ENCODE measurements around the gene NPFF. TPM values are rescaled to one million over a fixed set of nuclear protein-coding genes. Genes with fewer than 3 reads are reported as not detected.

The NPFF gene
- total RNA-seq, 1 donor from 2014 or later: not detected

DNA sequence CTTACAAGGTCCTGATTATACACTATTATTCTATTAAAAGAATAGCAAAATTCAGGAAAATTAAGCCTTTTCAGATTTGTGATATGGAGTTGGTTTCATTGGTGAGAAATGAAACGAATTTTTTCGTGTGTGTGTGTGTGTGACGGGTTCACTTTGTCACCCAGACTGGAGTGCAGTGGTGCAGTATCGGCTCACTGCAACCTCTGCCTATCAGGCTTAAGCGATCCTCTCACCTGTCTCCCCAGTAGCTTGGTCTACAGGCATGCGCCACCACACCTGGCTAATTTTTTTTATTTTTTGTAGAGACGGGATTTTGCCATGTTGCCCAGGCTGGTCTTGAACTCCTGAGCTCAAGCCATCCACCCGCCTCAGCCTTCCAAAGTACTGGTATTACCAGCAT, 45.7 kb downstream of the NPFF start:
- Mint-ChIP-seq H3K4me3 (ENCODE audit: unreplicated experiment) (no peak overlapping the region), H3K9me3 (ENCODE audit: unreplicated experiment) (no peaks in the 10 kb centered on the region), H3K36me3 (ENCODE audit: unreplicated experiment) (peaks cover 72% of the 10 kb centered on the region), H3K27me3 (ENCODE audit: unreplicated experiment) (no peaks in the 10 kb centered on the region), H3K27ac (ENCODE audit: unreplicated experiment) (no peak overlapping the region), H3K4me1 (ENCODE audit: unreplicated experiment) (peaks cover 8% of the 10 kb centered on the region)
- no peak for DNase-seq (ENCODE audit: extremely low spot score, unreplicated experiment)
- TF ChIP-seq, protein P1, sequence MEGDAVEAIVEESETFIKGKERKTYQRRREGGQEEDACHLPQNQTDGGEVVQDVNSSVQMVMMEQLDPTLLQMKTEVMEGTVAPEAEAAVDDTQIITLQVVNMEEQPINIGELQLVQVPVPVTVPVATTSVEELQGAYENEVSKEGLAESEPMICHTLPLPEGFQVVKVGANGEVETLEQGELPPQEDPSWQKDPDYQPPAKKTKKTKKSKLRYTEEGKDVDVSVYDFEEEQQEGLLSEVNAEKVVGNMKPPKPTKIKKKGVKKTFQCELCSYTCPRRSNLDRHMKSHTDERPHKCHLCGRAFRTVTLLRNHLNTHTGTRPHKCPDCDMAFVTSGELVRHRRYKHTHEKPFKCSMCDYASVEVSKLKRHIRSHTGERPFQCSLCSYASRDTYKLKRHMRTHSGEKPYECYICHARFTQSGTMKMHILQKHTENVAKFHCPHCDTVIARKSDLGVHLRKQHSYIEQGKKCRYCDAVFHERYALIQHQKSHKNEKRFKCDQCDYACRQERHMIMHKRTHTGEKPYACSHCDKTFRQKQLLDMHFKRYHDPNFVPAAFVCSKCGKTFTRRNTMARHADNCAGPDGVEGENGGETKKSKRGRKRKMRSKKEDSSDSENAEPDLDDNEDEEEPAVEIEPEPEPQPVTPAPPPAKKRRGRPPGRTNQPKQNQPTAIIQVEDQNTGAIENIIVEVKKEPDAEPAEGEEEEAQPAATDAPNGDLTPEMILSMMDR (IDR thresholded peaks at IDR 0.05): no peak

DNA sequence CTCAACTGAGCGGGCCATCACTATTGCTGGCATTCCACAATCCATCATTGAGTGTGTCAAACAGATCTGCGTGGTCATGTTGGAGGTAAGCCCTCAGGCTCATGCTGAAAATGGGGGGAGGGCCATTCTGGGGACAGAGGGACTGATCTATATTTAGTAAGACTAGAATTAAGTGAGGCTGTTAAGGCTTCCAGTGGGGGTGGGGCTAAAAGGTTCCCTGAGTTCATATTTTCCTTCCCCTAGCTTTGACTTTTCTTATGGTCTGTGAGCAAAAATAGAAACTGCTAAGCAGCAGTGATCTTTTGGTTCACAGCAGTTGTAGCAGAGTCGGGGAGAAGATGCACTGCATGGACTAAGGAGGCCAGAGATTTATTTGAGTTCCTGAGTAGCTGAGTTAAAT, 46.2 kb downstream of the NPFF start:
- no peaks in the 10 kb centered on the region for H3K27me3 Mint-ChIP-seq (ENCODE audit: unreplicated experiment)
- H3K27ac Mint-ChIP-seq (ENCODE audit: unreplicated experiment): no peak overlapping the region
- no peaks in the 10 kb centered on the region for H3K9me3 Mint-ChIP-seq (ENCODE audit: unreplicated experiment)
- peaks cover 70% of the 10 kb centered on the region for H3K36me3 Mint-ChIP-seq (ENCODE audit: unreplicated experiment)
- H3K4me1 Mint-ChIP-seq (ENCODE audit: unreplicated experiment): peaks cover 8% of the 10 kb centered on the region
- DNase-seq (ENCODE audit: extremely low spot score, unreplicated experiment): no peak
- TF ChIP-seq, protein P1 (IDR thresholded peaks at IDR 0.05): no peak
- no peak overlapping the region for H3K4me3 Mint-ChIP-seq (ENCODE audit: unreplicated experiment)

GRCh38 chr12:53459097-53459496, 48.2 kb downstream of the NPFF start:
- Mint-ChIP-seq H3K4me3 (ENCODE audit: unreplicated experiment) (no peak overlapping the region), H3K27me3 (ENCODE audit: unreplicated experiment) (no peaks in the 10 kb centered on the region), H3K36me3 (ENCODE audit: unreplicated experiment) (peaks cover 73% of the 10 kb centered on the region), H3K27ac (ENCODE audit: unreplicated experiment) (peak overlapping the region; percentile 47), H3K9me3 (ENCODE audit: unreplicated experiment) (no peaks in the 10 kb centered on the region), H3K4me1 (ENCODE audit: unreplicated experiment) (peaks cover 16% of the 10 kb centered on the region)
- no peak for DNase-seq (ENCODE audit: extremely low spot score, unreplicated experiment)
- TF ChIP-seq, protein P1 (IDR thresholded peaks at IDR 0.05): no peak

Other genes with a start within 250 kb of the NPFF start
- gene ESPL1, start 239.2 kb downstream of the NPFF start, total RNA-seq: 7.6 and 8.6 TPM in 2 replicates
- gene PFDN5, start 211.9 kb downstream of the NPFF start, total RNA-seq: 394 and 396 TPM in 2 replicates
- 72.5 and 80.5 TPM in 2 replicates for gene MYG1, start 207.8 kb downstream of the NPFF start, total RNA-seq
- 66.3 and 72.8 TPM in 2 replicates for gene AAAS, start 185.9 kb downstream of the NPFF start, total RNA-seq
- gene SP7, start 171.1 kb downstream of the NPFF start, total RNA-seq: not detected in 2 replicates
- gene SP1, start 127.3 kb downstream of the NPFF start, total RNA-seq: 77.0 and 83.3 TPM in 2 replicates
- not detected in 2 replicates for gene AMHR2, start 83.6 kb downstream of the NPFF start, total RNA-seq
- gene PRR13, start 65.8 kb downstream of the NPFF start, total RNA-seq: 102 and 105 TPM in 2 replicates
- 984 and 1,015 TPM in 2 replicates for gene PCBP2, start 55.4 kb downstream of the NPFF start, total RNA-seq
- 47.7 and 51.8 TPM in 2 replicates for gene MAP3K12, start 8.0 kb downstream of the NPFF start, total RNA-seq
- 33.9 and 38.8 TPM in 2 replicates for gene TARBP2, start 6.2 kb downstream of the NPFF start, total RNA-seq
- gene ATF7, start 118.9 kb upstream of the NPFF start, total RNA-seq: 46.6 and 50.0 TPM in 2 replicates
- gene ATP5MC2, start 168.6 kb upstream of the NPFF start, total RNA-seq: 294 TPM in 2 replicates
- 186 and 198 TPM in 2 replicates for gene CALCOCO1, start 220.0 kb upstream of the NPFF start, total RNA-seq
- not detected in 2 replicates for gene CISTR, start 244.5 kb upstream of the NPFF start, total RNA-seq

Measured in osteocyte (in vitro differentiated cells).